ENCODE results near the gene LDB2. TPM values are rescaled to one million over a fixed set of nuclear protein-coding genes. Genes with fewer than 3 reads are reported as not detected.

The LDB2 gene
- total and polyA plus RNA-seq, 2 of the 8 experiments (the other 6 are each of a cell fraction or from before 2014, with no cell fraction given) = 57.0 to 140 TPM

DNA sequence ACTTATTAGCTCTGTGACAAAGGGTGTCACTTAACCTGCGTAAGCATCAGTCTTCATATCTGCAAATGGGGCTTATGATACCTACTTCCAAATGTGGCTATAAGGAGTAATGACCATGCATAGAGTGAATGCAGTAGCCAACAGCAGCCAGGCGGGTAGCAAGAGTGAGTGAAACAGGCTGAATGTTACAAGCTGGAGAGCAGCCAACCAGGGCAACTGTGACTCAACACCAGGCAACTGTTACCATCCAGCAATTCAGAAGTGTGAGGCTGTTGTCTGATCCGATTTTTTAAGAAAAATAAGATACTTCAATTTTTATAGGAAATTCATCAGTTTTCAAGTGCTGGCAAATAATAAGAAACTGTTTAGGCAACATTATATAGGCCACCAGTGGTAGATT is 401.9 kb downstream of the LDB2 start:
- no peak overlapping the region for H3K14ac ChIP-seq (ENCODE audit: insufficient read length)
- no peak overlapping the region for H3K4ac ChIP-seq (replicated peaks; ENCODE audit: insufficient read length, low read depth, low read length)
- H2BK15ac ChIP-seq (ENCODE audit: low read length) = no peak overlapping the region
- ChIA-PET POLR2A (ENCODE audit: partially characterized antibody) (no interaction called here), CTCF (ENCODE audit: partially characterized antibody) (interaction anchor here (0.6 kb wide), 1 partner anchor 12 kb away, joined by 3 read pairs; no protein-coding TSS in a partner anchor)
- no peak overlapping the region for H4K91ac ChIP-seq (replicated peaks; ENCODE audit: insufficient read length, low read length)
- H4K5ac ChIP-seq (ENCODE audit: insufficient read length, low read depth, low read length) = no peak overlapping the region
- no peak overlapping the region for H4K8ac ChIP-seq (ENCODE audit: extremely low read depth, insufficient read depth, low read length)
- no peak overlapping the region for H3K56ac ChIP-seq (replicated peaks; ENCODE audit: insufficient read length, low read depth, low read length)
- FAIRE-seq (no peak), DNase-seq (ENCODE audit: low read depth in 1 of 2, low spot score in 2 of 2) (no peak)
- H3K4me1 ChIP-seq (replicated peaks in 1 of 4; ENCODE audit: control insufficient read depth in 3 of 4, insufficient read depth in 4 of 4, low read length in 3 of 4) = no peaks in the 10 kb centered on the region
- H3K23ac ChIP-seq (ENCODE audit: insufficient read length) = no peak overlapping the region
- no peaks in the 10 kb centered on the region for H3K36me3 ChIP-seq (ENCODE audit: control insufficient read depth in 2 of 4, insufficient read depth in 4 of 4, low read length in 3 of 4)
- H3K79me2 ChIP-seq (ENCODE audit: control insufficient read depth in 1 of 2, insufficient read depth in 2 of 2, low read length in 2 of 2) = no peaks in the 10 kb centered on the region
- H3K9ac ChIP-seq (replicated peaks in 1 of 4; ENCODE audit: extremely low read depth in 1 of 4, low read depth in 3 of 4, low read length in 3 of 4) = no peak overlapping the region
- no peak overlapping the region for H2BK120ac ChIP-seq (replicated peaks; ENCODE audit: low read depth, low read length)
- H2BK5ac ChIP-seq (ENCODE audit: low read depth, low read length) = no peak overlapping the region
- H3K9me3 ChIP-seq (ENCODE audit: insufficient read depth in 2 of 2, low read depth in 1 of 2, low read length in 1 of 2) = no peaks in the 10 kb centered on the region
- no peak overlapping the region for H2BK12ac ChIP-seq (ENCODE audit: low read depth, low read length)
- H3K27me3 ChIP-seq (replicated peaks in 1 of 4; ENCODE audit: control insufficient read depth in 3 of 4, extremely low read depth in 1 of 4, insufficient read depth in 3 of 4, low read length in 3 of 4) = no peaks in the 10 kb centered on the region
- H2AK5ac ChIP-seq (ENCODE audit: low read depth, low read length) = no peak overlapping the region
- WGBS, 2 experiments (ENCODE audit: extremely low coverage in 1 of 2, insufficient coverage in 1 of 2, insufficient read length in 1 of 2, insufficient replicate concordance in 2 of 2, low coverage in 1 of 2, low lambda C conversion rate in 2 of 2, missing lambda C conversion rate in 1 of 2) = 77% methylated on average over 3 of the region's 3 CpGs; no CpG with 5 or more reads in 1 of the 2 experiments
- no peak overlapping the region for H2AFZ ChIP-seq (ENCODE audit: low read length)
- no peaks in the 10 kb centered on the region for H3K79me1 ChIP-seq (ENCODE audit: low read depth, low read length)
- no peak overlapping the region for H3K18ac ChIP-seq (ENCODE audit: extremely low read depth, low read length)
- no peak overlapping the region for H3K4me2 ChIP-seq (ENCODE audit: insufficient read depth in 1 of 2, low read depth in 2 of 2, low read length in 2 of 2)
- no peaks in the 10 kb centered on the region for H3K23me2 ChIP-seq (ENCODE audit: low read depth, low read length)
- H3K4me3 ChIP-seq (ENCODE audit: extremely low read depth in 1 of 4, insufficient read depth in 2 of 4, low read depth in 3 of 4, low read length in 4 of 4) = no peak overlapping the region
- no peak overlapping the region for H3K27ac ChIP-seq (ENCODE audit: low read depth, low read length)
- H2BK20ac ChIP-seq (ENCODE audit: low read length) = no peak overlapping the region
- no peaks in the 10 kb centered on the region for H4K20me1 ChIP-seq (replicated peaks in 1 of 2; ENCODE audit: control insufficient read depth in 1 of 2, insufficient read depth in 2 of 2, low read length in 2 of 2)
- TF ChIP-seq CHD2 (IDR thresholded peaks at IDR 0.05; ENCODE audit: low read length) (no peak), EGR1 (IDR thresholded peaks at IDR 0.05; ENCODE audit: borderline replicate concordance, low read depth, low read length) (no peak), EP300 (IDR thresholded peaks at IDR 0.05; ENCODE audit: borderline replicate concordance in 1 of 2, low read depth in 2 of 2, low read length in 2 of 2) (no peak), SUZ12 (IDR thresholded peaks at IDR 0.05; ENCODE audit: low read length) (no peak), POLR2AphosphoS5 (IDR thresholded peaks at IDR 0.05; ENCODE audit: low read depth, low read length) (no peak), RBBP5 (IDR thresholded peaks at IDR 0.05; ENCODE audit: borderline replicate concordance, low read depth, low read length) (no peak), CBX5 (IDR thresholded peaks at IDR 0.05; ENCODE audit: low read depth, low read length) (no peak), HDAC2 (IDR thresholded peaks at IDR 0.05; ENCODE audit: borderline replicate concordance in 1 of 2, low read depth in 2 of 2, low read length in 2 of 2) (no peak), KDM4A (IDR thresholded peaks at IDR 0.05; ENCODE audit: low read depth, low read length, severe bottlenecking) (no peak), POU5F1 (IDR thresholded peaks at IDR 0.05; ENCODE audit: low read depth, low read length) (no peak), PHF8 (conservative IDR thresholded peaks at IDR 0.05; ENCODE audit: low read depth, low read length) (no peak)
- TF ChIP-seq, protein P1, sequence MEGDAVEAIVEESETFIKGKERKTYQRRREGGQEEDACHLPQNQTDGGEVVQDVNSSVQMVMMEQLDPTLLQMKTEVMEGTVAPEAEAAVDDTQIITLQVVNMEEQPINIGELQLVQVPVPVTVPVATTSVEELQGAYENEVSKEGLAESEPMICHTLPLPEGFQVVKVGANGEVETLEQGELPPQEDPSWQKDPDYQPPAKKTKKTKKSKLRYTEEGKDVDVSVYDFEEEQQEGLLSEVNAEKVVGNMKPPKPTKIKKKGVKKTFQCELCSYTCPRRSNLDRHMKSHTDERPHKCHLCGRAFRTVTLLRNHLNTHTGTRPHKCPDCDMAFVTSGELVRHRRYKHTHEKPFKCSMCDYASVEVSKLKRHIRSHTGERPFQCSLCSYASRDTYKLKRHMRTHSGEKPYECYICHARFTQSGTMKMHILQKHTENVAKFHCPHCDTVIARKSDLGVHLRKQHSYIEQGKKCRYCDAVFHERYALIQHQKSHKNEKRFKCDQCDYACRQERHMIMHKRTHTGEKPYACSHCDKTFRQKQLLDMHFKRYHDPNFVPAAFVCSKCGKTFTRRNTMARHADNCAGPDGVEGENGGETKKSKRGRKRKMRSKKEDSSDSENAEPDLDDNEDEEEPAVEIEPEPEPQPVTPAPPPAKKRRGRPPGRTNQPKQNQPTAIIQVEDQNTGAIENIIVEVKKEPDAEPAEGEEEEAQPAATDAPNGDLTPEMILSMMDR (IDR thresholded peaks at IDR 0.05; ENCODE audit: control extremely low read depth in 1 of 3, insufficient read depth in 1 of 3, low read depth in 1 of 3, low read length in 3 of 3) = no peak

Data from H1 (cell line).